ENCODE measurements around the gene ADGRE2.
A peak's percentile ranks its signal among the peaks of the same experiment; 100 is the strongest.

ADGRE2 gene

GRCh38 chr19:14686411-14686810, 91.9 kb downstream of the ADGRE2 start:
- Histone ChIP-seq H3K79me2 (ENCODE audit: low read length) (peaks cover 12% of the 10 kb centered on the region), H4K20me1 (ENCODE audit: insufficient read depth, low read length) (no peaks in the 10 kb centered on the region), H3K9ac (ENCODE audit: low read length) (no peak overlapping the region), H3K4me3 (ENCODE audit: low read length) (no peak overlapping the region), H3K27ac (ENCODE audit: low read length) (no peak overlapping the region), H3K36me3 (replicated peaks; ENCODE audit: low read depth, low read length) (no peaks in the 10 kb centered on the region), H3K27me3 (ENCODE audit: low read depth, low read length) (no peaks in the 10 kb centered on the region), H2AFZ (ENCODE audit: low read depth, low read length) (no peak overlapping the region), H3K4me1 (ENCODE audit: low read length) (peaks cover 29% of the 10 kb centered on the region), H3K4me2 (ENCODE audit: low read length) (no peak overlapping the region), H3K9me3 (ENCODE audit: insufficient read depth, low read length) (no peaks in the 10 kb centered on the region)
- TF ChIP-seq EZH2phosphoT487 (IDR thresholded peaks at IDR 0.05; ENCODE audit: low read depth), result no peak
- TF ChIP-seq, protein P1, sequence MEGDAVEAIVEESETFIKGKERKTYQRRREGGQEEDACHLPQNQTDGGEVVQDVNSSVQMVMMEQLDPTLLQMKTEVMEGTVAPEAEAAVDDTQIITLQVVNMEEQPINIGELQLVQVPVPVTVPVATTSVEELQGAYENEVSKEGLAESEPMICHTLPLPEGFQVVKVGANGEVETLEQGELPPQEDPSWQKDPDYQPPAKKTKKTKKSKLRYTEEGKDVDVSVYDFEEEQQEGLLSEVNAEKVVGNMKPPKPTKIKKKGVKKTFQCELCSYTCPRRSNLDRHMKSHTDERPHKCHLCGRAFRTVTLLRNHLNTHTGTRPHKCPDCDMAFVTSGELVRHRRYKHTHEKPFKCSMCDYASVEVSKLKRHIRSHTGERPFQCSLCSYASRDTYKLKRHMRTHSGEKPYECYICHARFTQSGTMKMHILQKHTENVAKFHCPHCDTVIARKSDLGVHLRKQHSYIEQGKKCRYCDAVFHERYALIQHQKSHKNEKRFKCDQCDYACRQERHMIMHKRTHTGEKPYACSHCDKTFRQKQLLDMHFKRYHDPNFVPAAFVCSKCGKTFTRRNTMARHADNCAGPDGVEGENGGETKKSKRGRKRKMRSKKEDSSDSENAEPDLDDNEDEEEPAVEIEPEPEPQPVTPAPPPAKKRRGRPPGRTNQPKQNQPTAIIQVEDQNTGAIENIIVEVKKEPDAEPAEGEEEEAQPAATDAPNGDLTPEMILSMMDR (IDR thresholded peaks at IDR 0.05; ENCODE audit: low read depth, low read length), result peak; percentile 80

DNA sequence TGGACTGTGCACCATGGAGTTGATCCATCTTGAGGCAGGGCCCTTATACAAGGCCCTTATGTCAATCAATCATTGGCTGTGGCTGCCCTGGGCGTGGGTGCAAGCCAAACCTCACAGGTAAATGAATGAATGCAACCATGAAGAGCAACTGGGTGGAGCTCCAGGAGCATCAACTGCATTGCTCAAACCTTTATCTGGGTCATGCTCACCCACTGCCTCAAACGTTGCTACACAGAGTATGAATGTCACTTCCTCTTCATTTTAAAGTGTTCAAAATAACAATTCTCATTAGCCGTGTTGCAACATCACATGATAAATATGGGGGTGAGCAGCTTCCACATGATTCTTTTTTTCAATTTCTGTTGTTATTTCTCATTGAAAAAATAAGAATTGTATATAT, 94.9 kb downstream of the ADGRE2 start:
- Histone ChIP-seq H3K36me3 (replicated peaks; ENCODE audit: low read depth, low read length) (no peaks in the 10 kb centered on the region), H3K27ac (ENCODE audit: low read length) (no peak overlapping the region), H2AFZ (ENCODE audit: low read depth, low read length) (peak overlapping the region; percentile 0; the same call in 1 of the 2 replicates), H3K4me2 (ENCODE audit: low read length) (no peak overlapping the region), H4K20me1 (ENCODE audit: insufficient read depth, low read length) (no peaks in the 10 kb centered on the region), H3K9me3 (ENCODE audit: insufficient read depth, low read length) (no peaks in the 10 kb centered on the region), H3K79me2 (ENCODE audit: low read length) (no peaks in the 10 kb centered on the region), H3K4me3 (ENCODE audit: low read length) (no peak overlapping the region), H3K27me3 (ENCODE audit: low read depth, low read length) (no peaks in the 10 kb centered on the region), H3K4me1 (ENCODE audit: low read length) (peaks cover 17% of the 10 kb centered on the region), H3K9ac (ENCODE audit: low read length) (no peak overlapping the region)
- TF ChIP-seq EZH2phosphoT487 (IDR thresholded peaks at IDR 0.05; ENCODE audit: low read depth), result no peak
- TF ChIP-seq, protein P1 (IDR thresholded peaks at IDR 0.05; ENCODE audit: low read depth, low read length), result no peak
